ENCODE results near the gene NSMF.

The NSMF gene

DNA sequence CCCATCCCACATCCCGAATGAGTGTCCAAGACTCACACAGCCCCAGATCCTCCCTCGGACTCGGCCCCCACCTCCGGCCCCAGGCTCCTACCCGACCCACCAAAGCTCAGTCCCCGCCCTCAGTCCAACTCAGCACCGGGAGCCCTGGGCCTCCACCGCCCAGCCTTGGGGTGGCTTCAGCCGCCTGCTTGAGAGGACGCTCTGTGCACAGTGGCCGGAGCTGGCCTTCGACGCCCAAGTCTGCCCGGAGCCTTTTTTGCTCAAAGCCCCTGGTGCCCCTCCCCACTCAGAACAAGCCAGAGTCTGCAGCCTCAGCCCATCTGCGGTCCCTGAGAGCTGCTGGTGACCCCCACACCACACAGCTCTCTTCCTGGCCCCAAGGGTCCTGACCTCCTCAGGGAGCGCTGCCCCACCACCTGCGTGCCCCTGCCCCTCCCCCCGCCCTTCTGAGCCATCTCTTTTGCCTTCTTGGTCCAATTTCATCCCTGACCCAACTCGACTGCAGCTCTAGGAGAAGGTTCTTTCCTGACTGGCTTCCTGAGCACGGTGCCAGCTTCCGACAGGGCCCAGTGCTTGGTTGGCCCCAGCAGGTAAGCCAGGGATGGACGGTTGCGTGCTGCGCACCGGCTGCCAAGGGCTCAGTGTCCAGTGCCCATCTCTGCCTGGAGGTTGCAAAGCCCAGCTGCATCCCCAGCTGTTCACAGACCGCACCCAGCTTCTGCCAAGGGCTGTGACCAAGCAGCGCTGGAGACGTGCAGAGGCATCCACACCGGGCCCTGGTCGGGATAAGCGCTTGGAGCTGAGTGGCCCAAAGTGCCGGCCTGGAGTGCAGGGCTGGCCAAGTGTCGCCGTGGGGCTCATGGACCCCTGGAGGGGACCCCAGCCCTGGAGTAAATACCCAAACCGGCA lies 27.7 kb upstream of the NSMF start:
- TF ChIP-seq SPI1 (IDR thresholded peaks at IDR 0.05; ENCODE audit: low read depth, low read length) = no peak
- TF ChIP-seq POLR2A (IDR thresholded peaks at IDR 0.05; ENCODE audit: low read depth, low read length) = no peak
- TF ChIP-seq PAX5 (IDR thresholded peaks at IDR 0.05; ENCODE audit: insufficient read depth, low read length, severe bottlenecking) = no peak
- no peak for TF ChIP-seq POU2F2 (IDR thresholded peaks at IDR 0.05; ENCODE audit: low read depth, low read length)
- no peak for TF ChIP-seq TAF1 (IDR thresholded peaks at IDR 0.05; ENCODE audit: low read depth, low read length)
- no peak for TF ChIP-seq POLR2AphosphoS5 (IDR thresholded peaks at IDR 0.05; ENCODE audit: low read depth, low read length)
- DNase-seq (ENCODE audit: insufficient read length, low spot score) (no peak), FAIRE-seq (no peak)

DNA sequence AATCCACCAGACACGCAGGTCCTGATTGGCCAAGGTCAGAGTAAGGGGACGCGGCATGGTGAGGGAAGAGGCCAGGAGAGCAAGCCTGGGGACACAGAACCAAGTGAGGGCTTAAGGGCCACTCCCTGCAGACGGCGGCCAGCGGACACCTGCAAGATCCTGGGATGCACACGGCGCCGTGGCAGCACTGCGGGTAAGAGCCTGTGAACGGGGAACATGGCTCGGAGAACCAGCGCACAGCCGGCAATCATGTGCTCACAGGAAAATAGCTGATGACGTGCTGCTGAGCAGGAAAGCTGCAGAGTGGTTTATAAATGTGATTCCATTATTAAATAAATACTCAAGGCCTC lies 27.0 kb upstream of the NSMF start:
- TF ChIP-seq SPI1 (IDR thresholded peaks at IDR 0.05; ENCODE audit: low read depth, low read length) = no peak
- FAIRE-seq (no peak), DNase-seq (ENCODE audit: insufficient read length, low spot score) (no peak)

DNA sequence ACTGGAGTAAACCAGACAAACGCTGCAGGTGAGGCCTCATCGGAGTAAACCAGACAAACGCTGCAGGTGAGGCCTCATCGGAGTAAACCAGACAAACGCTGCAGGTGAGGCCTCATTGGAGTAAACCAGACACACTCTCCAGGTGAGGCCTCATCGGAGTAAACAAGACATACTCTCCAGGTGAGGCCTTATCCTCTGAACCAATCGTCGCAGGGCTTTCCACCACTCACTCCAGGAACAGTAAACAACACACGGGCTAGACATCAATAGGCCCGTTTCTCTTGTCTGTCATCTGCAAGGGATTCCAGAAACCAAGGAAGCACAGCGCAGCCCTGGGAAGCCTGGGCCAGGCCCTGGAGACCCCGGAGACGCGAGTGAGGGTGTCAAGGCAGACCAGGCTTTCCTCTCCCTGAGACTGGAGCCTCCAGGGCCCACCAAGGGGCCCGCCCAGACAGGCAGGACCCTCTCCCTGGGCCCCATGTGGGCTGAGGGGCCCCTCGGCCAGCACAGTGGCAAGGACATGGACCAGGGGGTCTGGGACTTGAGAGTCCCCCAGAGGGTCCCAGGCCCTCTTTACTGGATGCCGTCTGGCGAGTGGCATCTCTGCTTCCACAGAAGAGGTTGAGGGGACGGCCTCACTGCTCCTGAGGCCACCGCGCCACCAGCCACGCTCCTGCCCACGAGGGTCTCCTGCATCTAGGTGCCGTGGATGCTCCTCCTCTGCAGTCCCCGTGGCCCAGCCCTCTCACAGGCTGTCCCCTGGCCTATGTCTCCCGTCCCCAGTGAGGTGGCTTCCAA lies 26.4 kb upstream of the NSMF start:
- TF ChIP-seq POU2F2 (IDR thresholded peaks at IDR 0.05; ENCODE audit: low read depth, low read length) (no peak), TAF1 (IDR thresholded peaks at IDR 0.05; ENCODE audit: low read depth, low read length) (no peak), PAX5 (IDR thresholded peaks at IDR 0.05; ENCODE audit: insufficient read depth, low read length, severe bottlenecking) (no peak), POLR2A (IDR thresholded peaks at IDR 0.05; ENCODE audit: low read depth, low read length) (no peak), SPI1 (IDR thresholded peaks at IDR 0.05; ENCODE audit: low read depth, low read length) (no peak), POLR2AphosphoS5 (IDR thresholded peaks at IDR 0.05; ENCODE audit: low read depth, low read length) (no peak)
- FAIRE-seq (no peak), DNase-seq (ENCODE audit: insufficient read length, low spot score) (no peak)

DNA sequence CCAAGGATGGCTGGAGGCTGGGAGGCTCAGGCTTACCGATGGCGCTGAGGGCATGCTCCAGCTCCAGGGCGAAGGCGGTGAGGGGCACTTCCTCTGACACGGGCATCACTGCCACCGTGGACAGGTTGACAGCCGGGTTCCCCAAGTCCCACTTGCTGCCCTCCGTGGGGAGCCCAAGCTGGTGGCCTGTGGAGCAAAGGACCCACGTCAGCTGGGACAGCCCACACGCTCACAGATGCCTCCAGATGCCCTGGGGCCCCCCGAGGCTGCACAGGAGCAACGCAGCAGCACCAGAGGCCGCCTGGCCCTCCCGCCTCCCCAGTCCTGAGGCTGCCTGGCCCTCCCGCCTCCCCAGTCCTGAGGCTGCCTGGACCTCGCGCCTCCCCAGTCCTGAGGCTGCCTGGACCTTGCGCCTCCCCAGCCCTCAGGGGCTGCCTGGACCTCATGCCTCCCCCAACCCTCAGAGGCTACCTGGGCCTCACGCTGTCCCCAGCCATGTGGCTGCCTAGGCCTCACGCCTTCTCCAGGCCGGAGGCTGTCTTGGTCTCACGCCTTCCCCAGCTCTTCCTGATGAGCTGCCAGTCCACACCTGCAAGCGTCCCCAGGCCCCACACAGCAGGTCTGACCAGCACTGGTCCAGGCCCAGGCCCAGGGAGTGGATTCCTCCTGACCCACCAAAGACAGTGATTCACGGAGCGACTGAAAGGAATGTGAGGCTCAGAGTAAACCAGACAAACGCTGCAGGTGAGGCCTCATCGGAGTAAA lies 25.6 kb upstream of the NSMF start:
- TF ChIP-seq POLR2A (IDR thresholded peaks at IDR 0.05; ENCODE audit: low read depth, low read length) (no peak), POU2F2 (IDR thresholded peaks at IDR 0.05; ENCODE audit: low read depth, low read length) (no peak), TAF1 (IDR thresholded peaks at IDR 0.05; ENCODE audit: low read depth, low read length) (no peak), PAX5 (IDR thresholded peaks at IDR 0.05; ENCODE audit: insufficient read depth, low read length, severe bottlenecking) (no peak), POLR2AphosphoS5 (IDR thresholded peaks at IDR 0.05; ENCODE audit: low read depth, low read length) (no peak), SPI1 (IDR thresholded peaks at IDR 0.05; ENCODE audit: low read depth, low read length) (no peak)
- DNase-seq (ENCODE audit: insufficient read length, low spot score) = no peak
- FAIRE-seq = no peak

DNA sequence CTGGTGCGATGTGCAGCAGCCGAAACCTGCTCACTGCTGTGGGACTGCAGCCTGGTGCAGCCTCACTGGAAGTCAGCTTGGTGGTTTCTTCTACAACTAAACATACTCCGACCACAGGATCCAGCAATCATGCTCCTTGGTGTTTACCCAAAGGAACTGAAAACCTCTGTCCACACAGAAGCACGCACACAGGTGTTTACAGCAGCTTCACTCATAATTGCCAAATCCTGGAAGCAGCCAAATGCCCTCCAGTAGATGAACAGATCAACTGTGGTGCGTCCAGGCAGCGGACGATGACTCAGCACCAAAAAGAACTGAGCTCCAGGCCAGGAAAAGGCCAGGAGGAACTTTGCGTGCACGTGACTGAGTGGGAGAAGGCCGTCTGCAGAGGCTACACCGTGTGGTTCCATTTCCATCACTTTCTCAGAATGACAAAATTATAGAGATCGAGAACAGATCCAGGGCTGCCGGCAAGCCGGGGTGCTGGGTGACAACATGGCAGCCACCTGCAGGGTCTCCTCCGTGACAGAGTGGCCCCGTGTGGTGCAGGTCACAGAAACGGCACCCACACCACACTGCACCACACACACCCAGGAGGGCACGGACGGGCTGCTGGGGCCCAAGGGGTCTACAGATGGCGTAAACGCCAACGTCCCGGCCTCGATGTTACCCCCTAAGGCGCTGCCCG lies 23.1 kb upstream of the NSMF start:
- no peak for DNase-seq (ENCODE audit: insufficient read length, low spot score)
- no peak for FAIRE-seq
- TF ChIP-seq TAF1 (IDR thresholded peaks at IDR 0.05; ENCODE audit: low read depth, low read length) = no peak
- TF ChIP-seq POLR2A (IDR thresholded peaks at IDR 0.05; ENCODE audit: low read depth, low read length) = no peak
- TF ChIP-seq PAX5 (IDR thresholded peaks at IDR 0.05; ENCODE audit: insufficient read depth, low read length, severe bottlenecking) = no peak

DNA sequence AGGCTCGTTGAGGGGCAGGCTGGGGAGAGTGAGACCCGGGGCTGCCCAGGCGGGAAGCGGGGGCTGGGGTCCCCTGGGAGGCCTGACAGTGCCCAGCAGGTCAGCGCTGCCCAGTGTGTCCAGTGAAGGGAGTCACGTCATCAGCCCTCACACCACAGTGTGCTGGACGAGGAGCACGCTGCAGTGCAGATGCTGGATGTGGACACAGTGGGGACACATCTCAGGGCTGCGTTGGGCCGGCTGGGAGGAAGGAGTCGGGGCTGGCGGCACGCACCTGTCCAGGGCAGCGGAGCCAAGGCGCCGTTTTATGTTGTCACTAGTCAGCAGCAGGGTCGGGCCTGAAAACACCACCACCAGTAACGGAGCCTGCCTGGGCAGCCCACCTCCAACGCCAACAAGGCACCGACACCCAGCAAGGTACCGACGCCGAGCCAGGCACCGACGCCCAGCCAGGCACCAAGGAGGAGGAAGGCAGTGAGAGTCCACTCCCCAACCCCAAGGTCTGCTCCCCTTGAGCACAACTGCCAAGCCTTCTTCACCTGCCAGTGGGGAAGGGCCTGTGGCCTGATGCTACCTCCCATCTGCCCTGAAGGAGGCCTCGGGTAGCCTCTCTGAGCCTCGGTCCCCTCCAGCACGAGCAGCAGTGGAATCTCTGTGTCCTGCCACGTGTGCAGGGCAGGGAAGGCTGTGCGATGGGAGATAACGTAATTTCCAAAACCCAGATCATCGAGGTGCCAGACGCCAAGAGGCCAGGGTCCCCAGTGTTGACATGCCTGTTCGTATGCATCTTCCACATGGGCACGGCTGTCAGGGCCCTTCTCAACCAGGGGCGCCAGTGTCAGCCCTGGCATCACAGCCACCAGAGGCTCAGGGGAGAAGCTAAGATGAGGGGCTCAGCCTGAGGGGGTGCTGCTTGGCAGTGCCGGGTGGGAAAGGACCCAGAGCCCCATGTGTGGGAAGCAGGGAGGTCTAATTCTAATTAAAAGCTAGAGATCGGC lies 21.9 kb upstream of the NSMF start:
- FAIRE-seq = no peak
- no peak for DNase-seq (ENCODE audit: insufficient read length, low spot score)
- TF ChIP-seq POU2F2 (IDR thresholded peaks at IDR 0.05; ENCODE audit: low read depth, low read length) = no peak
- no peak for TF ChIP-seq POLR2AphosphoS5 (IDR thresholded peaks at IDR 0.05; ENCODE audit: low read depth, low read length)
- no peak for TF ChIP-seq TAF1 (IDR thresholded peaks at IDR 0.05; ENCODE audit: low read depth, low read length)
- TF ChIP-seq PAX5 (IDR thresholded peaks at IDR 0.05; ENCODE audit: insufficient read depth, low read length, severe bottlenecking) = no peak
- no peak for TF ChIP-seq POLR2A (IDR thresholded peaks at IDR 0.05; ENCODE audit: low read depth, low read length)
- no peak for TF ChIP-seq SPI1 (IDR thresholded peaks at IDR 0.05; ENCODE audit: low read depth, low read length)

DNA sequence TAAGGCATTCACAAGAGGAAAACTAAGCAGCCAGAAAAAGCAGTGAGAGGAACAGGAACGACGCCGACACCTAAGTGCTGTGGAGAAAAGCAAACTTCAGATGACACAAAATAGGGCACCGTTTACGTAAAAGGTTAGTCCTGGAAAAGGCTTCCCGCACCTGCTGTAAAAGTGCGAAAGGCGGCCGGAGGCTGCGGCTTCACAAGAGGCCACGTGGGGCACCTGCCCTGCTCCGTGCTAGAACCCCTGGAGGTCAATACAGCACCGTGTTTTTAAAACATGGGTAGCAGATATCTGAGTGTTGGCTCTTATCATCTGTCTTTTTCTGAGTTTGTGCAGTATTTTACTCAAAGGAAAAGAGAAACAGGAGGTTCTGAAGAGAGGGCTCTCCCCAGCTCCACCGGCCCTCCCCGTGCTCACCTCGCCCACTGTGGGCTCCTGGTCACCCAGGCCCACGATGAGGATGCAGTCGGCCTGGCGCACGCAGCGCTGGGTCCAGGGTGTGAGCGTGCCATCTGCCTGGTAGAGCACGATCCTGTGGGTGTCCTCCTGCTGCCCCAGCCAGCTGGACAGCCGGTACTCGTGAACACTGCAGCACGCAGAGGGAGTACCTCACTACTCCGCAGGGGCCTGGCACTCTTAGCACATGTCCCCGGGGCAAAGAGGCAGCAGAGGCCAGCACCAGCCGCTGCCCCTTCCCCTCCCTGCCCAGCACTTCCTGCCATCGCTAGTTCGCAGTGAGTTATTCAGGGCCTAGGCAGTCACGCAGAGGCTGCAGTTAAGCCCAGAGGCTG lies 21.0 kb upstream of the NSMF start:
- FAIRE-seq (no peak), DNase-seq (ENCODE audit: insufficient read length, low spot score) (no peak)
- TF ChIP-seq TAF1 (IDR thresholded peaks at IDR 0.05; ENCODE audit: low read depth, low read length) (no peak), SPI1 (IDR thresholded peaks at IDR 0.05; ENCODE audit: low read depth, low read length) (no peak), POU2F2 (IDR thresholded peaks at IDR 0.05; ENCODE audit: low read depth, low read length) (no peak), POLR2A (IDR thresholded peaks at IDR 0.05; ENCODE audit: low read depth, low read length) (no peak), POLR2AphosphoS5 (IDR thresholded peaks at IDR 0.05; ENCODE audit: low read depth, low read length) (no peak), PAX5 (IDR thresholded peaks at IDR 0.05; ENCODE audit: insufficient read depth, low read length, severe bottlenecking) (no peak)

Measured in GM12891 (cell line).